A172 (cell line): ENCODE results near the gene RAB5B. TPM values are rescaled to one million over a fixed set of nuclear protein-coding genes. Genes with fewer than 3 reads are reported as not detected.

Experiments used
- total RNA-seq: library from RNA; depleted of rRNA; stranded (reverse); fragments of >200 nt; shearing (Covaris generic); gene quantifications from 2 replicates; pipeline ENCODE4 v1.2.3, GENCODE V29; 2014; rRNA removed

Gene RAB5B
- total RNA-seq, 1 experiment from 2014 or later, result 47.8 TPM

Other genes starting within 250 kb of the RAB5B start
- 1,213 and 1,362 TPM in 2 replicates for gene CD63, start 245.1 kb upstream of the RAB5B start, total RNA-seq
- gene GDF11, start 231.0 kb upstream of the RAB5B start, total RNA-seq, result 2.6 and 7.0 TPM in 2 replicates
- gene SARNP, start 156.4 kb upstream of the RAB5B start, total RNA-seq, result 227 and 308 TPM in 2 replicates
- gene ORMDL2, start 156.0 kb upstream of the RAB5B start, total RNA-seq, result 9.0 and 16.7 TPM in 2 replicates
- gene DNAJC14, start 144.5 kb upstream of the RAB5B start, total RNA-seq, result 41.7 and 50.5 TPM in 2 replicates
- 4.2 and 5.2 TPM in 2 replicates for gene MMP19, start 131.1 kb upstream of the RAB5B start, total RNA-seq
- gene PYM1, start 46.2 kb upstream of the RAB5B start, total RNA-seq, result 37.0 and 52.5 TPM in 2 replicates
- gene DGKA, start 42.9 kb upstream of the RAB5B start, total RNA-seq, result 33.4 and 42.9 TPM in 2 replicates
- 1.1 and 2.0 TPM in 2 replicates for gene PMEL, start 8.0 kb upstream of the RAB5B start, total RNA-seq
- gene CDK2, start 7.2 kb upstream of the RAB5B start, total RNA-seq, result 91.6 and 100 TPM in 2 replicates
- 8.9 and 14.4 TPM in 2 replicates for gene SUOX, start 23.2 kb downstream of the RAB5B start, total RNA-seq
- gene IKZF4, start 47.0 kb downstream of the RAB5B start, total RNA-seq, result 1.4 and 2.4 TPM in 2 replicates
- gene RPS26, start 67.8 kb downstream of the RAB5B start, total RNA-seq, result 358 and 1,165 TPM in 2 replicates
- gene ERBB3, start 106.1 kb downstream of the RAB5B start, total RNA-seq, result 0.64 and 2.4 TPM in 2 replicates
- gene PA2G4, start 130.5 kb downstream of the RAB5B start, total RNA-seq, result 246 and 349 TPM in 2 replicates
- gene RPL41, start 142.6 kb downstream of the RAB5B start, total RNA-seq, result 1,898 and 3,438 TPM in 2 replicates
- 1.8 and 2.9 TPM in 2 replicates for gene ZC3H10, start 144.2 kb downstream of the RAB5B start, total RNA-seq
- gene ESYT1, start 154.2 kb downstream of the RAB5B start, total RNA-seq, result 119 and 164 TPM in 2 replicates
- gene MYL6B, start 178.5 kb downstream of the RAB5B start, total RNA-seq, result 76.0 and 139 TPM in 2 replicates
- 2,063 and 2,222 TPM in 2 replicates for gene MYL6, start 184.3 kb downstream of the RAB5B start, total RNA-seq
- gene SMARCC2, start 215.4 kb downstream of the RAB5B start, total RNA-seq, result 27.4 and 27.9 TPM in 2 replicates
- gene RNF41, start 247.8 kb downstream of the RAB5B start, total RNA-seq, result 51.8 and 52.9 TPM in 2 replicates